Skeletal muscle tissue (tissue), 4 donors: ENCODE results near the gene KCNG4. TPM values are rescaled to one million over a fixed set of nuclear protein-coding genes. Genes with fewer than 3 reads are reported as not detected.

ENCODE experiments used
- H3K27ac ChIP-seq: one replicate; pipeline ENCODE4 v1.7.0; 2013; ENCODE audit warnings: mild to moderate bottlenecking, low read depth, low read length, inconsistent platforms
- H3K27me3 ChIP-seq, 3 donors: one replicate each; pipeline ENCODE4 v1.7.0; 2013; ENCODE audit warnings: low read length in 3 of 3; ENCODE audit not compliant: control insufficient read depth in 3 of 3, insufficient read depth in 3 of 3
- H3K36me3 ChIP-seq, 3 donors: one replicate each; pipeline ENCODE4 v1.7.0; 2013; ENCODE audit warnings: low read length in 3 of 3; ENCODE audit not compliant: control insufficient read depth in 3 of 3, insufficient read depth in 3 of 3
- H3K4me1 ChIP-seq, 3 donors: one replicate each; pipeline ENCODE4 v1.7.0; 2013; ENCODE audit warnings: low read length in 3 of 3, mild to moderate bottlenecking in 3 of 3; ENCODE audit not compliant: control insufficient read depth in 3 of 3, insufficient read depth in 3 of 3
- H3K4me3 ChIP-seq, 3 donors: one replicate each; pipeline ENCODE4 v1.7.0; 2013; ENCODE audit warnings: low read length in 3 of 3
- H3K9ac ChIP-seq, 3 donors: one replicate each; pipeline ENCODE4 v1.7.0; 2013; ENCODE audit warnings: low read length in 3 of 3, mild to moderate bottlenecking in 3 of 3, moderate library complexity in 2 of 3, low read depth in 1 of 3
- H3K9me3 ChIP-seq, 3 donors: one replicate each; pipeline ENCODE4 v1.7.0; 2013; ENCODE audit warnings: low read length in 3 of 3; ENCODE audit not compliant: control insufficient read depth in 3 of 3
- total RNA-seq: library from RNA; depleted of rRNA; stranded (reverse); fragments of >200 nt; gene quantifications from one replicate; pipeline ENCODE4 v1.2.3, GENCODE V29; 2014
- donor health status: Osteomylitis.

The KCNG4 gene
- total RNA-seq, 1 donor from 2014 or later = not detected

DNA sequence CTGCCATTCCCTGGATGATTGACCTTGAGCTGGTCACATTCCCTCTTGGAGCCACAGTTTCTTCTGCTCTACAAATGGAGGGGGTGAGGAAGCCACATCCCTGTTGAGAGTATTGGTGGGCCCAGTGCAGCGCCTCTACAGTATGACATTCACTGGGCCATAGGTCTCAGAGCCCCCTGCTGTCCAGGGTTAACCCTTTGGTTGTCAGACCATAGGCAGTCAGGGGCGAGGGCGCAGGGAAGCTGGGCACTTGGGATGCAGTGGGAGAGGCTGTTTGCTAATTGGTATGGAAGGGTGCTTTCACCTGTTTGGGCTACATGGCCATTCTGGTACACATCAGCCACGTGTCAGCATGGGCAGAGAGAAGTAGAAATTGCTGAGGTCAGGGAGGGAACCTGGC is 27.6 kb upstream of the KCNG4 start:
- H3K36me3 ChIP-seq = no peaks in the 10 kb centered on the region
- no peak overlapping the region for H3K27ac ChIP-seq
- no peaks in the 10 kb centered on the region for H3K4me1 ChIP-seq
- H3K27me3 ChIP-seq = peaks cover 8 to 20% (median 16%) of the 10 kb centered on the region in 3 donors
- H3K9ac ChIP-seq = no peak overlapping the region
- H3K4me3 ChIP-seq = no peak overlapping the region
- no peaks in the 10 kb centered on the region for H3K9me3 ChIP-seq

DNA sequence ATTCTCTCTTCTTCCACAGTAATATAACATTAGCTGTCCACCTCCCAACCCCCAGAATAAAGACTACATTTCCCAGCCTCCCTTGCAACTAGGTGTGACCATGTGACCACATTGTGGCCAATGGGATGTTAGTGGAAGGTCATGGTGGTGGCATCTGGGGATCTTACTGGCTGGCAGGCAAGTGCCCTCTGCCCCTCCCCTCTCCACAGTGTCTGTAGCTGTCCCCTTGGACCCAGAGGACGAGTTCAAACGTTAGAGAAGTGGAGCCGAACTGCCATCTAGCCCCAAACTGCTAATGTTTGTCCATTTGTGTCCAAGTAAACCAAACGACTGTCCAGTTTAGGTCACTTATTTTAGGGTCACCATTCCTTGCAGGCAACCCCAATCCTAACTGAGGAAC is 26.6 kb upstream of the KCNG4 start:
- Histone ChIP-seq H3K9ac (no peak overlapping the region), H3K4me1 (no peaks in the 10 kb centered on the region), H3K4me3 (no peak overlapping the region), H3K9me3 (no peaks in the 10 kb centered on the region), H3K27me3 (peaks cover 8 to 18% (median 16%) of the 10 kb centered on the region in 3 donors), H3K27ac (no peak overlapping the region), H3K36me3 (no peaks in the 10 kb centered on the region)

DNA sequence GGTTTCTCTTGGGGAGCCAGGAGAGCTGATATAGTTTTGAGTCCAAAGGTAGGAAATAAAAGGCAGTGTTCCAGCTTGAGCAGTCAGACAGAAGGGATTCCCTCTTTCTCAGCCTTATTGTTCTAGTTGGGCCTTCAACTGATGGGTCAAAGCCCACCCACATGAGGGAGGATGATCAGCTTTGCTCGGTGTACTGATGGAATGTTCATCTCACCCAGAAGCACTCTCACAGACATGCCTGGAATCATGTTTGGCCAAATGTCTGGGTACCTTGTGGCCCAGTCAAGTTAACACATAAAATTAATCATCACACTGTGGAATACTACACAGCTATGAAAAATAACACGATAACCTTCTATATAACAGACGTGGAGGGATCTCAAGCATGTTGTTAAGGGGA is 23.1 kb upstream of the KCNG4 start:
- H3K27me3 ChIP-seq = peaks cover 9 to 15% (median 14%) of the 10 kb centered on the region in 3 donors
- H3K9me3 ChIP-seq = no peaks in the 10 kb centered on the region

DNA sequence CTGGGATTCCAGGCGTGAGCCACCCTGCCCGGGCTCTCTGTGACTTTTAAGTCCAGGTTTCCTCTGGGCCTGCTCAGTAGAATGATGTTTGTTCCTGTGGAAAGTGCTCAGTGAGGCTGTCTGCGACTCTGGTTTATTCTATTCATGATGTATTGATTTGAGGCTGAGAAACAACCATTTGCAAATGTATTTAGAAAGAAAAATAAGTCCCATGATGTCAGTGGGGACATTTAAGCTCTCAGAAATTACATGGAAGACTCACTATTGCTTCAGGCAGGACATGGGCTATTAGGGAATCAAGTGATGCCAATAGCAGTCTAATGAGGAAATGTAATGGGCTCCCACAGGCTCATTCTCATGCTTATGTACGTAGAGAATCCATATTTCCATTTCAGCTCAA is 22.2 kb upstream of the KCNG4 start:
- Histone ChIP-seq H3K9ac (no peak overlapping the region), H3K36me3 (no peaks in the 10 kb centered on the region), H3K9me3 (no peaks in the 10 kb centered on the region), H3K27ac (no peak overlapping the region), H3K4me1 (no peaks in the 10 kb centered on the region), H3K4me3 (no peak overlapping the region), H3K27me3 (peaks cover 5 to 11% (median 11%) of the 10 kb centered on the region in 3 donors)

More for the DNA sequence above, 23.1 kb upstream of the KCNG4 start:
- H3K9ac ChIP-seq = no peak overlapping the region
- H3K27ac ChIP-seq = no peak overlapping the region
- H3K4me1 ChIP-seq = no peaks in the 10 kb centered on the region
- H3K36me3 ChIP-seq = no peaks in the 10 kb centered on the region
- no peak overlapping the region for H3K4me3 ChIP-seq

GRCh38 chr16:84260766-84261554 is 21.1 kb upstream of the KCNG4 start:
- H3K4me1 ChIP-seq = no peaks in the 10 kb centered on the region
- no peak overlapping the region for H3K9ac ChIP-seq
- no peak overlapping the region for H3K27ac ChIP-seq
- no peaks in the 10 kb centered on the region for H3K9me3 ChIP-seq
- no peak overlapping the region for H3K4me3 ChIP-seq
- H3K27me3 ChIP-seq = peaks cover 5 to 11% (median 11%) of the 10 kb centered on the region in 3 donors
- H3K36me3 ChIP-seq = no peaks in the 10 kb centered on the region

DNA sequence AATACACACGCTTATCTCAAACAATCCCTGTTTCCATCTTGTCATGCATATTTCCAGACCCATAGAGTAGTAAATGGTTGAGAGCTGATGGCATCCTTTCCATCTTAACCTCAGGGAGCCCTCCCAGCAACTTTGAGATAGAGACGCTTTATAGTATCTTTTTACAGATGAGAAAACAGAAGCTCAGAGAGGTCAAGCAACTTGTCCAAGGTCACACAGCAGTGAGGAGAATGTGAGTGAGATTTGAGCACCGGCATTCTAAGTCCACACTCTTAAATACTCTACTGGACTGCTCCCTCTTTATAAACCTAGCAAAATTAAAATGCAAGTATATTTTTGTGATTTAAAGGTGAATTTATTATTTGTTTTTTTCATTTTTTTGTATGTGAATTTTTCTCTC is 19.9 kb upstream of the KCNG4 start:
- Histone ChIP-seq H3K36me3 (no peaks in the 10 kb centered on the region), H3K4me1 (no peaks in the 10 kb centered on the region), H3K9ac (no peak overlapping the region), H3K4me3 (no peak overlapping the region), H3K27me3 (peaks cover 5 to 11% (median 11%) of the 10 kb centered on the region in 3 donors), H3K9me3 (no peaks in the 10 kb centered on the region), H3K27ac (no peak overlapping the region)

- Histone ChIP-seq H3K4me3 (no peak overlapping the region), H3K9ac (no peak overlapping the region), H3K9me3 (no peaks in the 10 kb centered on the region), H3K4me1 (no peaks in the 10 kb centered on the region), H3K27me3 (peaks cover 5 to 11% (median 7%) of the 10 kb centered on the region in 3 donors), H3K27ac (no peak overlapping the region), H3K36me3 (no peaks in the 10 kb centered on the region)
Observed at GRCh38 chr16:84258266-84258665, 18.5 kb upstream of the KCNG4 start.

DNA sequence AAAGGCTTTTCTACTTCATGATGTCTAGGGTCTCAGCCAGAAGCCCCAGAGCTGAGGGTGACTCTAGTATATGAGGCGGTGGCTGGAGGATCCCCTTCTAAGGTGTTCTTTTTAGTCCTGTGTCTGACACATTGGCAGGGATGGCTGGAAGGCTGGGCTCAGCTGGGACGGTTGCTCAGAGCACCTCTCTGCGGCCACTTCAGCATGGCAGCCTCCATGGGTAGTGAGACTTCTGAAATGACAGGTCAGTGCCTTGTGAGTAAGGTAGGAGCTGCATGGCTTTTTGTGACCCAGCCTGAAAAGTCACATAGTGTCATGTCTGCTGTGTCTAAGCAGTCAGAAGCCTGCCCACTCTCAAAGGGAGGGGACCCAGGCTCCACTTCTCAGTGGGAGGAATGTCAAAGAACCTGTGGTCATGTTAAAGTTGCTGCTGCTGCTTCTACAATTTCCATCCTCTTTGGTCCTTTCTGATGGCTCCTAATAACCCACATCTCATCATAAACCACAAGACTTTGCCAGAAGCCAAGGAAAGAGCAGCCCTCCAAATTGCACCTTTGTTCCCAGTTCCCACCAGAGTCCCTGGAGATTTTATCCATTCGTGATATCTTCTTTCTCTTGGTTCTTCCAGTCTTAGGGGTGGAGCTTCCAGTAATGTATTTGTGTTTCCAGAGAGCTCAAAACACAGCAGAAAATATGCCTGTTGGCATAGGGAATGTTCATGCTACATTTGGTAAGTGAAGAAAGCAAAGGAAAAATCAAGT is 15.4 kb upstream of the KCNG4 start:
- no peak overlapping the region for H3K27ac ChIP-seq
- no peak overlapping the region for H3K4me3 ChIP-seq
- no peaks in the 10 kb centered on the region for H3K36me3 ChIP-seq
- peaks cover 0 to under 1% (median under 1%) of the 10 kb centered on the region in 3 donors for H3K27me3 ChIP-seq
- no peaks in the 10 kb centered on the region for H3K4me1 ChIP-seq
- no peaks in the 10 kb centered on the region for H3K9me3 ChIP-seq
- H3K9ac ChIP-seq = no peak overlapping the region

DNA sequence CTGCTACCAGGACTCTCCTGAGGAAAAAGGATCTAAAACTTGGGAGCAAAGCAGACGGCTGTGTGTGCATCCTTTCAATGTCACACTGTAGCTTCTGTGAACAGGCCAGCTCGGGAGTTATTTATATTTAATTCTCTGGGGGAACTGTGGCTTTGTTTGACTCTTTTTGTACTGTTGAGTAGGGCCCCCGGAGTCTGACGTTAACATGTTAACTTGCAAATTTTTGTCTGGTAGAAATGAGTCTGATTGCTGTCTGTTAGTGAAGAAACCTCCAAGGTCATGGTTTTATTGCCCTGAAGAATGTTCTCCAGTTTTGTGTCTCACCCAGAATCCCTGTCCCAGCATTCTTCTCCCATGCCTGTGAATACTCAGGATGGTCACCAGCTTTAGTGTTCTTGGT is 14.2 kb upstream of the KCNG4 start:
- no peaks in the 10 kb centered on the region for H3K9me3 ChIP-seq

DNA sequence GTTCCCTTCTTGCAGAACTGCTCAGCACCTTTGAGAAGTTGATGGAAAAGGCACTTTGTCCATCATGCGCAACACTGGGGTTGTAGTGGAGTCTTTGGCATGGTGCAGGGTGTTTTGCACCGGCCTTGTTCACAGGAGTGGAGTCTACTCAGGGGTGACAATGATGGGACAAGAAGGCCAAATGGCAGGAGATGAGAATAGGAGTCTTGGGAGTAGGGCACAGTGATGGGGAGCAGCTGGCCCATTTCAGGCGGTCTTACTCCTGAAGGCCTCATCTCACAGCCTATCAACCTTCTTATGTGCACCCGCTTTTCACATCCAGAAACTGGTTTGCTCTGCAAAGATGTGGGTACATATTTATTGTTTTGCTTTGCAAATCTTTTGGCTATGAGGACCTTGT is 13.4 kb upstream of the KCNG4 start:
- peaks cover 0 to 5% (median 0%) of the 10 kb centered on the region in 3 donors for H3K27me3 ChIP-seq
- H3K9me3 ChIP-seq = no peaks in the 10 kb centered on the region
- no peak overlapping the region for H3K4me3 ChIP-seq
- no peak overlapping the region for H3K27ac ChIP-seq
- no peaks in the 10 kb centered on the region for H3K36me3 ChIP-seq
- H3K4me1 ChIP-seq = no peaks in the 10 kb centered on the region
- no peak overlapping the region for H3K9ac ChIP-seq

More for the DNA sequence above, 14.2 kb upstream of the KCNG4 start:
- H3K36me3 ChIP-seq = no peaks in the 10 kb centered on the region
- H3K27ac ChIP-seq = no peak overlapping the region
- H3K4me1 ChIP-seq = no peaks in the 10 kb centered on the region
- H3K9ac ChIP-seq = no peak overlapping the region
- no peak overlapping the region for H3K4me3 ChIP-seq
- H3K27me3 ChIP-seq = peaks cover 0 to 5% (median 0%) of the 10 kb centered on the region in 3 donors
